ENCODE measurements around the gene SLC8A1.
A peak's percentile ranks its signal among the peaks of the same experiment; 100 is the strongest.

Gene SLC8A1

GRCh38 chr2:40451918-40452605 lies at the start of gene SLC8A1:
SLC8A1 (minus strand) TSS chr2:40452090.
- Histone ChIP-seq H3K36me3 (no peaks in the 10 kb centered on the region), H3K4me3 (ENCODE audit: low read depth, low read length) (peak within 1 kb of the TSS; percentile 89), H3K27ac (peak within 1 kb of the TSS; percentile 52), H3K27me3 (ENCODE audit: insufficient read depth, low read depth, severe bottlenecking) (no peaks in the 10 kb centered on the region), H3K9me3 (ENCODE audit: severe bottlenecking) (no peaks in the 10 kb centered on the region)
- no peak for TF ChIP-seq CTCF (IDR thresholded peaks at IDR 0.05; ENCODE audit: low read depth, low read length)
- peak; percentile 62 for DNase-seq

GRCh38 chr2:40499437-40499836 lies 47.5 kb upstream of the SLC8A1 start:
- no peak for TF ChIP-seq CTCF (IDR thresholded peaks at IDR 0.05; ENCODE audit: low read depth, low read length)

GRCh38 chr2:40497251-40497859 lies 45.5 kb upstream of the SLC8A1 start:
- Histone ChIP-seq H3K36me3 (no peaks in the 10 kb centered on the region), H3K4me3 (ENCODE audit: low read depth, low read length) (no peak overlapping the region), H3K9me3 (ENCODE audit: severe bottlenecking) (no peaks in the 10 kb centered on the region), H3K27ac (no peak overlapping the region), H3K27me3 (ENCODE audit: insufficient read depth, low read depth, severe bottlenecking) (no peaks in the 10 kb centered on the region)
- TF ChIP-seq CTCF (IDR thresholded peaks at IDR 0.05; ENCODE audit: low read depth, low read length): no peak
- no peak for DNase-seq

More at GRCh38 chr2:40499437-40499836, 47.5 kb upstream of the SLC8A1 start:
- Histone ChIP-seq H3K36me3 (no peaks in the 10 kb centered on the region), H3K9me3 (ENCODE audit: severe bottlenecking) (no peaks in the 10 kb centered on the region), H3K27ac (no peak overlapping the region), H3K27me3 (ENCODE audit: insufficient read depth, low read depth, severe bottlenecking) (no peaks in the 10 kb centered on the region), H3K4me3 (ENCODE audit: low read depth, low read length) (no peak overlapping the region)
- no peak for DNase-seq

GRCh38 chr2:40489678-40489960 lies 37.7 kb upstream of the SLC8A1 start:
- Histone ChIP-seq H3K9me3 (ENCODE audit: severe bottlenecking) (no peaks in the 10 kb centered on the region), H3K27ac (no peak overlapping the region), H3K27me3 (ENCODE audit: insufficient read depth, low read depth, severe bottlenecking) (no peaks in the 10 kb centered on the region), H3K4me3 (ENCODE audit: low read depth, low read length) (no peak overlapping the region), H3K36me3 (no peaks in the 10 kb centered on the region)
- no peak for DNase-seq
- TF ChIP-seq CTCF (IDR thresholded peaks at IDR 0.05; ENCODE audit: low read depth, low read length): no peak

- Histone ChIP-seq H3K4me3 (ENCODE audit: low read depth, low read length) (no peak overlapping the region), H3K9me3 (ENCODE audit: severe bottlenecking) (no peaks in the 10 kb centered on the region), H3K36me3 (no peaks in the 10 kb centered on the region), H3K27ac (no peak overlapping the region), H3K27me3 (ENCODE audit: insufficient read depth, low read depth, severe bottlenecking) (no peaks in the 10 kb centered on the region)
- no peak for DNase-seq
- TF ChIP-seq CTCF (IDR thresholded peaks at IDR 0.05; ENCODE audit: low read depth, low read length): no peak
Measured at GRCh38 chr2:40488927-40489677, 37.2 kb upstream of the SLC8A1 start.
